GM23248 (cell line): ENCODE results near the gene PLVAP.

Source experiments
- EZH2 ChIP-seq: fragments of 200-600 bp; sonication (generic); IDR thresholded peaks from 2 replicates; pipeline ENCODE4 v1.6.1; 2018; ENCODE audit warnings: antibody characterized with exemption, mild to moderate bottlenecking; ENCODE audit not compliant: insufficient read depth, poor library complexity, severe bottlenecking
- EZH2phosphoT487 ChIP-seq: fragments of 200-600 bp; sonication (generic); IDR thresholded peaks from 2 replicates; pipeline ENCODE4 v1.6.1; 2018; ENCODE audit warnings: antibody characterized with exemption, moderate library complexity, mild to moderate bottlenecking, low read depth; ENCODE audit not compliant: insufficient read depth

DNA sequence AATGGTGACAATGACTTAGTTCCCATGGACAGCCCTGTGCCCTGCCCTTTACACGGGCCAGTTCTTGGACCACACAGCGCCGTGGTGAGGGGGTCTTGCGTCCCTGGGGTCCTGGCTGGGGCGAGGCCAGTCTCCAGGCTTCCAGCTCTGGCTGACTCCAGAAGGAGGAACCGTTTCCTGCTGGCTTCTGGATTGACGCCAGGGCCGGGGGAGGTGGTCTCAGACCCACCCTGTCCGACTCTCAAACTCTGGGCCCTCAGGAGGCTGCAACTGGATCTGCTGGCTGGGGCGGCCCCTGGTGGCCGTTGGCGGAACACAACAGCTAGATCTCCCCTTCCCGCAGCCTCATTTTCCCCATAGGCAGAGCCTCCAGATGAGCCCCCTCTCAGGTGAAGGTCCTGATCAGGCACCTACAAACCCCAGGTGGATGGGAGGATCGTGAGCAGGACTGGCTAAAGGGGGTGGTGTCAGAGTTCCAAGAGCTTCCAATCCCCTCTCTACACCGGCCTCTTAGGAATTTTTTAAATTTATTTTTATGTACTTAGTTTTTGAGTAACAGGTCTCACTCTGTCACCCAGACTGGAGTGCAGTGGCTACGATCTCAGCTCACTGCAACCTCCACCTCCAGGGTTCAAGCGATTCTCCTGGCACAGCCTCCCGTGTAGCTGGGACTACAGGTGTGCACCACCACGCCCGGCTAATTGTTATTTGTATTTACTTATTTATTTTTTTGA lies 8.9 kb upstream of the PLVAP start:
- TF ChIP-seq EZH2 (no peak), EZH2phosphoT487 (no peak)
